GM23338 (cell line): ENCODE data around the gene PDE4D. TPM values are rescaled to one million over a fixed set of nuclear protein-coding genes. Genes with fewer than 3 reads are reported as not detected.

Experiments
- ATAC-seq: fragments of 200-7000 bp; cut with Tn5 transposase; 3 replicates; pipeline ENCODE4 v1.9.1; 2020
- DNase-seq: peaks from one replicate; pipeline ENCODE4 v3.0.0-alpha.2; 2015; ENCODE audit warnings: low spot score
- H2AFZ ChIP-seq: fragments of 200-600 bp; sonication (generic); 2 replicates; pipeline ENCODE4 v1.8.0; 2016; ENCODE audit warnings: antibody characterized with exemption, mild to moderate bottlenecking, moderate library complexity
- H3F3A ChIP-seq: fragments of 200-600 bp; sonication (generic); replicated peaks from 2 replicates; pipeline ENCODE4 v1.8.0; 2017; ENCODE audit warnings: antibody characterized with exemption, mixed run types, low read depth
- H3K27ac ChIP-seq: fragments of 200-600 bp; sonication (generic); 2 replicates; pipeline ENCODE4 v1.6.1; 2016; ENCODE audit warnings: low read depth
- H3K27me3 ChIP-seq: fragments of 200-600 bp; sonication (generic); 2 replicates; pipeline ENCODE4 v1.8.0; 2016; ENCODE audit warnings: mild to moderate bottlenecking, mixed run types, moderate library complexity; ENCODE audit not compliant: insufficient read depth
- H3K36me3 ChIP-seq: fragments of 200-600 bp; sonication (generic); 2 replicates; pipeline ENCODE4 v1.8.0; 2016; ENCODE audit warnings: mild to moderate bottlenecking; ENCODE audit not compliant: insufficient read depth
- H3K4me1 ChIP-seq: fragments of 200-600 bp; sonication (generic); 2 replicates; pipeline ENCODE4 v1.8.0; 2016; ENCODE audit warnings: mild to moderate bottlenecking, moderate library complexity; ENCODE audit not compliant: insufficient read depth
- H3K4me2 ChIP-seq: fragments of 200-600 bp; sonication (generic); 2 replicates; pipeline ENCODE4 v1.7.1; 2017; ENCODE audit warnings: mixed run types
- H3K4me3 ChIP-seq: fragments of 200-600 bp; sonication (generic); 2 replicates; pipeline ENCODE4 v1.6.1; 2016; ENCODE audit warnings: mixed run types
- H3K79me2 ChIP-seq: fragments of 200-600 bp; sonication (generic); replicated peaks from 2 replicates; pipeline ENCODE4 v1.8.0; 2017; ENCODE audit warnings: mild to moderate bottlenecking; ENCODE audit not compliant: insufficient read depth
- H3K9me2 ChIP-seq: fragments of 200-600 bp; sonication (generic); 2 replicates; pipeline ENCODE4 v1.8.0; 2017; ENCODE audit not compliant: insufficient read depth
- H4K20me1 ChIP-seq: fragments of 200-600 bp; sonication (generic); replicated peaks from 2 replicates; pipeline ENCODE4 v1.8.0; 2017; ENCODE audit warnings: mild to moderate bottlenecking; ENCODE audit not compliant: insufficient read depth
- H3K27ac Mint-ChIP-seq: 2 replicates; pipeline ENCODE4 v1.8.0; 2020; ENCODE audit warnings: inconsistent platforms, mild to moderate bottlenecking, moderate library complexity, mixed read lengths
- H3K27me3 Mint-ChIP-seq: 3 replicates; pipeline ENCODE4 v1.8.0; 2022; ENCODE audit warnings: low read depth, mild to moderate bottlenecking, moderate library complexity, mixed read lengths, inconsistent platforms; ENCODE audit not compliant: insufficient read depth, poor library complexity
- H3K36me3 Mint-ChIP-seq: 3 replicates; pipeline ENCODE4 v1.8.0; 2021; ENCODE audit warnings: low read depth, mild to moderate bottlenecking, inconsistent platforms, moderate library complexity, mixed read lengths
- H3K4me1 Mint-ChIP-seq: 3 replicates; pipeline ENCODE4 v1.8.0; 2020; ENCODE audit warnings: mild to moderate bottlenecking, inconsistent platforms, mixed read lengths
- H3K4me3 Mint-ChIP-seq: 3 replicates; pipeline ENCODE4 v1.8.0; 2021; ENCODE audit warnings: moderate library complexity, mild to moderate bottlenecking, inconsistent platforms, mixed read lengths
- H3K9me3 Mint-ChIP-seq: 3 replicates; pipeline ENCODE4 v1.8.0; 2020; ENCODE audit warnings: moderate library complexity, mild to moderate bottlenecking, inconsistent platforms, mixed read lengths
- JUNB ChIP-seq: IDR thresholded peaks from one replicate; pipeline ENCODE4 v1.6.1; 2016; ENCODE audit warnings: antibody characterized with exemption; ENCODE audit not compliant: unreplicated experiment
- ZNF331 ChIP-seq: fragments of 250-450 bp; sonication (Bioruptor Pico); IDR thresholded peaks from 2 replicates; pipeline ENCODE4 v1.5.0; 2020; ENCODE audit warnings: low read depth, mild to moderate bottlenecking, moderate library complexity
- polyA plus RNA-seq: library from polyadenylated mRNA; unstranded; fragments of >200 nt; fragmentation: Nextera tagmentation; extraction: Ambion mirVana; gene quantifications from 2 replicates; pipeline ENCODE4 v1.2.1, GENCODE V29; 2016
- total RNA-seq: library from RNA; depleted of rRNA; stranded (reverse); fragments of >200 nt; shearing (Covaris generic); gene quantifications from 2 replicates; pipeline ENCODE4 v1.2.3, GENCODE V29; 2014
- TF ChIP-seq, protein P1 (sequence below), 2 experiments: fragments of 200-600 bp in 1 of 2; sonication (generic) in 1 of 2; conservative IDR thresholded peaks; 2 replicates each; pipeline versions ENCODE4 v1.5.1 to v1.6.1; 2016 to 2017; ENCODE audit warnings: antibody characterized with exemption in 2 of 2, low read depth in 2 of 2, mild to moderate bottlenecking in 2 of 2, moderate library complexity in 1 of 2
- TF ChIP-seq, protein P2 (sequence below): IDR thresholded peaks from one replicate; pipeline ENCODE4 v1.6.1; 2018; ENCODE audit warnings: antibody characterized with exemption; ENCODE audit not compliant: unreplicated experiment
- TF ChIP-seq, protein P3 (sequence below): fragments of 250-450 bp; sonication (Bioruptor Pico); IDR thresholded peaks from 2 replicates; pipeline ENCODE4 v1.5.0; 2020; ENCODE audit warnings: mild to moderate bottlenecking, moderate library complexity
- TF ChIP-seq, protein P4 (sequence below): IDR thresholded peaks from 2 replicates; pipeline ENCODE4 v1.6.1; 2016; ENCODE audit warnings: antibody characterized with exemption

Gene PDE4D
- total and polyA plus RNA-seq, 2 experiments from 2014 or later = 2.1 to 4.7 TPM

DNA sequence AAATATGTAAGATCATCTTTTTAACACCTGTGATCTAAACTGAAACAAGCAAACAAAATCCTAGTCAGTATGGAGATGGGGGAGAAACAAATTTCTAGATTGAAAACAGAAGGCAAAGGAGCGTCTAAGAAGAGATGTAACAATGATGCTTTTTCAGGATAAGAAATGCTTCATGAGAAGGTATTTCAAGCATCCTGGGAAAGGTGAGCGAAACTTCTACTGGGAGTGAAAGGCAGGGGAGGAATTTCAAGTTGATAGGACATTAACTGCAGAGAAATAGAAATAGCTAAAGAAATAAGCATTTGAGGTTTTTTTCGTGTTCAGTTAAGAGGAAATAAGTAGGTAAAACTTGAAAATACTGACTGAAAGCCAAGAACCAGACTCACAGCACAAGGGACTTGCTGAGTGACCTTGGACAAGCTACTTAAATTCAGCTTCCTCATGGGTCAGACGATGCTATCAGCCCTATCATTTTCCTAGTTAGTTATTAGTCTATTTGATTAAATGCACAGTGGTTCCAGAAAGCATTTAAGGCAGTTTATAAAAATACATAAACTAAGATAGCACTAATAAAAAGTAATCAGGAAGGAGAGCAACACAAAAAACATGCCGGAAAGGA, 406.3 kb downstream of the PDE4D start:
- H3K27ac ChIP-seq = no peak overlapping the region
- no peaks in the 10 kb centered on the region for H3K9me2 ChIP-seq
- peak overlapping the region; percentile 44; the same call in 1 of the 2 replicates for H2AFZ ChIP-seq
- TF ChIP-seq, protein P1, sequence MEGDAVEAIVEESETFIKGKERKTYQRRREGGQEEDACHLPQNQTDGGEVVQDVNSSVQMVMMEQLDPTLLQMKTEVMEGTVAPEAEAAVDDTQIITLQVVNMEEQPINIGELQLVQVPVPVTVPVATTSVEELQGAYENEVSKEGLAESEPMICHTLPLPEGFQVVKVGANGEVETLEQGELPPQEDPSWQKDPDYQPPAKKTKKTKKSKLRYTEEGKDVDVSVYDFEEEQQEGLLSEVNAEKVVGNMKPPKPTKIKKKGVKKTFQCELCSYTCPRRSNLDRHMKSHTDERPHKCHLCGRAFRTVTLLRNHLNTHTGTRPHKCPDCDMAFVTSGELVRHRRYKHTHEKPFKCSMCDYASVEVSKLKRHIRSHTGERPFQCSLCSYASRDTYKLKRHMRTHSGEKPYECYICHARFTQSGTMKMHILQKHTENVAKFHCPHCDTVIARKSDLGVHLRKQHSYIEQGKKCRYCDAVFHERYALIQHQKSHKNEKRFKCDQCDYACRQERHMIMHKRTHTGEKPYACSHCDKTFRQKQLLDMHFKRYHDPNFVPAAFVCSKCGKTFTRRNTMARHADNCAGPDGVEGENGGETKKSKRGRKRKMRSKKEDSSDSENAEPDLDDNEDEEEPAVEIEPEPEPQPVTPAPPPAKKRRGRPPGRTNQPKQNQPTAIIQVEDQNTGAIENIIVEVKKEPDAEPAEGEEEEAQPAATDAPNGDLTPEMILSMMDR (conservative IDR thresholded peaks at IDR 0.05; ENCODE audit: low read depth in 2 of 2) = no peak
- TF ChIP-seq, protein P2, sequence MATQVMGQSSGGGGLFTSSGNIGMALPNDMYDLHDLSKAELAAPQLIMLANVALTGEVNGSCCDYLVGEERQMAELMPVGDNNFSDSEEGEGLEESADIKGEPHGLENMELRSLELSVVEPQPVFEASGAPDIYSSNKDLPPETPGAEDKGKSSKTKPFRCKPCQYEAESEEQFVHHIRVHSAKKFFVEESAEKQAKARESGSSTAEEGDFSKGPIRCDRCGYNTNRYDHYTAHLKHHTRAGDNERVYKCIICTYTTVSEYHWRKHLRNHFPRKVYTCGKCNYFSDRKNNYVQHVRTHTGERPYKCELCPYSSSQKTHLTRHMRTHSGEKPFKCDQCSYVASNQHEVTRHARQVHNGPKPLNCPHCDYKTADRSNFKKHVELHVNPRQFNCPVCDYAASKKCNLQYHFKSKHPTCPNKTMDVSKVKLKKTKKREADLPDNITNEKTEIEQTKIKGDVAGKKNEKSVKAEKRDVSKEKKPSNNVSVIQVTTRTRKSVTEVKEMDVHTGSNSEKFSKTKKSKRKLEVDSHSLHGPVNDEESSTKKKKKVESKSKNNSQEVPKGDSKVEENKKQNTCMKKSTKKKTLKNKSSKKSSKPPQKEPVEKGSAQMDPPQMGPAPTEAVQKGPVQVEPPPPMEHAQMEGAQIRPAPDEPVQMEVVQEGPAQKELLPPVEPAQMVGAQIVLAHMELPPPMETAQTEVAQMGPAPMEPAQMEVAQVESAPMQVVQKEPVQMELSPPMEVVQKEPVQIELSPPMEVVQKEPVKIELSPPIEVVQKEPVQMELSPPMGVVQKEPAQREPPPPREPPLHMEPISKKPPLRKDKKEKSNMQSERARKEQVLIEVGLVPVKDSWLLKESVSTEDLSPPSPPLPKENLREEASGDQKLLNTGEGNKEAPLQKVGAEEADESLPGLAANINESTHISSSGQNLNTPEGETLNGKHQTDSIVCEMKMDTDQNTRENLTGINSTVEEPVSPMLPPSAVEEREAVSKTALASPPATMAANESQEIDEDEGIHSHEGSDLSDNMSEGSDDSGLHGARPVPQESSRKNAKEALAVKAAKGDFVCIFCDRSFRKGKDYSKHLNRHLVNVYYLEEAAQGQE = no peak
- TF ChIP-seq JUNB = no peak
- TF ChIP-seq ZNF331 (CRISPR knock-in tag) = no peak
- TF ChIP-seq, protein P3, sequence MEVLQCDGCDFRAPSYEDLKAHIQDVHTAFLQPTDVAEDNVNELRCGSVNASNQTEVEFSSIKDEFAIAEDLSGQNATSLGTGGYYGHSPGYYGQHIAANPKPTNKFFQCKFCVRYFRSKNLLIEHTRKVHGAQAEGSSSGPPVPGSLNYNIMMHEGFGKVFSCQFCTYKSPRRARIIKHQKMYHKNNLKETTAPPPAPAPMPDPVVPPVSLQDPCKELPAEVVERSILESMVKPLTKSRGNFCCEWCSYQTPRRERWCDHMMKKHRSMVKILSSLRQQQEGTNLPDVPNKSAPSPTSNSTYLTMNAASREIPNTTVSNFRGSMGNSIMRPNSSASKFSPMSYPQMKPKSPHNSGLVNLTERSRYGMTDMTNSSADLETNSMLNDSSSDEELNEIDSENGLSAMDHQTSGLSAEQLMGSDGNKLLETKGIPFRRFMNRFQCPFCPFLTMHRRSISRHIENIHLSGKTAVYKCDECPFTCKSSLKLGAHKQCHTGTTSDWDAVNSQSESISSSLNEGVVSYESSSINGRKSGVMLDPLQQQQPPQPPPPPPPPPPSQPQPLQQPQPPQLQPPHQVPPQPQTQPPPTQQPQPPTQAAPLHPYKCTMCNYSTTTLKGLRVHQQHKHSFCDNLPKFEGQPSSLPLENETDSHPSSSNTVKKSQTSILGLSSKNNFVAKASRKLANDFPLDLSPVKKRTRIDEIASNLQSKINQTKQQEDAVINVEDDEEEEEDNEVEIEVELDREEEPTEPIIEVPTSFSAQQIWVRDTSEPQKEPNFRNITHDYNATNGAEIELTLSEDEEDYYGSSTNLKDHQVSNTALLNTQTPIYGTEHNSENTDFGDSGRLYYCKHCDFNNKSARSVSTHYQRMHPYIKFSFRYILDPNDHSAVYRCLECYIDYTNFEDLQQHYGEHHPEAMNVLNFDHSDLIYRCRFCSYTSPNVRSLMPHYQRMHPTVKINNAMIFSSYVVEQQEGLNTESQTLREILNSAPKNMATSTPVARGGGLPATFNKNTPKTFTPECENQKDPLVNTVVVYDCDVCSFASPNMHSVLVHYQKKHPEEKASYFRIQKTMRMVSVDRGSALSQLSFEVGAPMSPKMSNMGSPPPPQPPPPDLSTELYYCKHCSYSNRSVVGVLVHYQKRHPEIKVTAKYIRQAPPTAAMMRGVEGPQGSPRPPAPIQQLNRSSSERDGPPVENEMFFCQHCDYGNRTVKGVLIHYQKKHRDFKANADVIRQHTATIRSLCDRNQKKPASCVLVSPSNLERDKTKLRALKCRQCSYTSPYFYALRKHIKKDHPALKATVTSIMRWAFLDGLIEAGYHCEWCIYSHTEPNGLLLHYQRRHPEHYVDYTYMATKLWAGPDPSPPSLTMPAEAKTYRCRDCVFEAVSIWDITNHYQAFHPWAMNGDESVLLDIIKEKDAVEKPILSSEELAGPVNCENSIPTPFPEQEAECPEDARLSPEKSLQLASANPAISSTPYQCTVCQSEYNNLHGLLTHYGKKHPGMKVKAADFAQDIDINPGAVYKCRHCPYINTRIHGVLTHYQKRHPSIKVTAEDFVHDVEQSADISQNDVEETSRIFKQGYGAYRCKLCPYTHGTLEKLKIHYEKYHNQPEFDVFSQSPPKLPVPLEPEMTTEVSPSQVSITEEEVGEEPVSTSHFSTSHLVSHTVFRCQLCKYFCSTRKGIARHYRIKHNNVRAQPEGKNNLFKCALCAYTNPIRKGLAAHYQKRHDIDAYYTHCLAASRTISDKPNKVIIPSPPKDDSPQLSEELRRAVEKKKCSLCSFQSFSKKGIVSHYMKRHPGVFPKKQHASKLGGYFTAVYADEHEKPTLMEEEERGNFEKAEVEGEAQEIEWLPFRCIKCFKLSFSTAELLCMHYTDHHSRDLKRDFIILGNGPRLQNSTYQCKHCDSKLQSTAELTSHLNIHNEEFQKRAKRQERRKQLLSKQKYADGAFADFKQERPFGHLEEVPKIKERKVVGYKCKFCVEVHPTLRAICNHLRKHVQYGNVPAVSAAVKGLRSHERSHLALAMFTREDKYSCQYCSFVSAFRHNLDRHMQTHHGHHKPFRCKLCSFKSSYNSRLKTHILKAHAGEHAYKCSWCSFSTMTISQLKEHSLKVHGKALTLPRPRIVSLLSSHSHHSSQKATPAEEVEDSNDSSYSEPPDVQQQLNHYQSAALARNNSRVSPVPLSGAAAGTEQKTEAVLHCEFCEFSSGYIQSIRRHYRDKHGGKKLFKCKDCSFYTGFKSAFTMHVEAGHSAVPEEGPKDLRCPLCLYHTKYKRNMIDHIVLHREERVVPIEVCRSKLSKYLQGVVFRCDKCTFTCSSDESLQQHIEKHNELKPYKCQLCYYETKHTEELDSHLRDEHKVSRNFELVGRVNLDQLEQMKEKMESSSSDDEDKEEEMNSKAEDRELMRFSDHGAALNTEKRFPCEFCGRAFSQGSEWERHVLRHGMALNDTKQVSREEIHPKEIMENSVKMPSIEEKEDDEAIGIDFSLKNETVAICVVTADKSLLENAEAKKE (CRISPR knock-in tag) = no peak
- TF ChIP-seq, protein P4, sequence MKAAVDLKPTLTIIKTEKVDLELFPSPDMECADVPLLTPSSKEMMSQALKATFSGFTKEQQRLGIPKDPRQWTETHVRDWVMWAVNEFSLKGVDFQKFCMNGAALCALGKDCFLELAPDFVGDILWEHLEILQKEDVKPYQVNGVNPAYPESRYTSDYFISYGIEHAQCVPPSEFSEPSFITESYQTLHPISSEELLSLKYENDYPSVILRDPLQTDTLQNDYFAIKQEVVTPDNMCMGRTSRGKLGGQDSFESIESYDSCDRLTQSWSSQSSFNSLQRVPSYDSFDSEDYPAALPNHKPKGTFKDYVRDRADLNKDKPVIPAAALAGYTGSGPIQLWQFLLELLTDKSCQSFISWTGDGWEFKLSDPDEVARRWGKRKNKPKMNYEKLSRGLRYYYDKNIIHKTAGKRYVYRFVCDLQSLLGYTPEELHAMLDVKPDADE = no peak
- peaks cover 26% of the 10 kb centered on the region for H3K4me1 Mint-ChIP-seq
- H3K4me3 ChIP-seq = no peak overlapping the region
- DNase-seq = peak; percentile 41
- no peaks in the 10 kb centered on the region for H3K79me2 ChIP-seq
- H3K9me3 Mint-ChIP-seq = no peaks in the 10 kb centered on the region
- H3K4me3 Mint-ChIP-seq = no peak overlapping the region
- no peaks in the 10 kb centered on the region for H4K20me1 ChIP-seq
- H3K36me3 Mint-ChIP-seq = no peaks in the 10 kb centered on the region
- peaks cover 16% of the 10 kb centered on the region; the same call in 1 of the 2 replicates for H3K4me1 ChIP-seq
- no peak overlapping the region for H3K4me2 ChIP-seq
- H3F3A ChIP-seq = no peaks in the 10 kb centered on the region
- peaks cover 1% of the 10 kb centered on the region for H3K27me3 Mint-ChIP-seq
- no peaks in the 10 kb centered on the region for H3K36me3 ChIP-seq
- ATAC-seq = no peak
- no peaks in the 10 kb centered on the region for H3K27me3 ChIP-seq
- H3K27ac Mint-ChIP-seq = no peak overlapping the region
